ENCODE measurements around the gene ABCB11.

The ABCB11 gene

DNA sequence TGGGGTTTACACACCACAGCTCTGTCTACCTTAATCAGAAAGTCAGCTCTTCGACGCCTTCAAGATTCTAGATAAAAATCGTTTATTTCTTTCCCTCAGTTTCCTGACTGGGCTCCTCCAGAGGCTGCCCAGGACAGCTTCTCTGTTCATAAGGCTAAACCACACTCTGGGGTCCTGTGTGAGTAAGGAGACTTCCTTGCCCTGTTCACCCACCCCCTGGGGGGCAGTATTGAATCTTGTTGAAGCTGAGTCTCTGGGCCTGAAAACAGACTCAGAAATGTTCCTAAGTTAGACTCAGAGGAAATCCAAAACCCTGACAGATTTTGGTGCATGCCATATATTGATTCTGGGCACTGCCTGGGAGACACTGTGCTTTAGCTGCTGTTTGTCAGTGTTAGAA is 87.1 kb downstream of the ABCB11 start:
- TF ChIP-seq TAF1 (IDR thresholded peaks at IDR 0.05; ENCODE audit: borderline replicate concordance, insufficient read depth, low read length) (no peak), SIN3A (IDR thresholded peaks at IDR 0.05; ENCODE audit: borderline replicate concordance, insufficient read depth, low read length) (no peak), POLR2AphosphoS5 (IDR thresholded peaks at IDR 0.05; ENCODE audit: low read depth, low read length) (no peak), FOXP2 (optimal IDR thresholded peaks at IDR 0.05; ENCODE audit: borderline replicate concordance, extremely low read depth, extremely low read length, insufficient read depth) (no peak)
- TF ChIP-seq, protein P1, sequence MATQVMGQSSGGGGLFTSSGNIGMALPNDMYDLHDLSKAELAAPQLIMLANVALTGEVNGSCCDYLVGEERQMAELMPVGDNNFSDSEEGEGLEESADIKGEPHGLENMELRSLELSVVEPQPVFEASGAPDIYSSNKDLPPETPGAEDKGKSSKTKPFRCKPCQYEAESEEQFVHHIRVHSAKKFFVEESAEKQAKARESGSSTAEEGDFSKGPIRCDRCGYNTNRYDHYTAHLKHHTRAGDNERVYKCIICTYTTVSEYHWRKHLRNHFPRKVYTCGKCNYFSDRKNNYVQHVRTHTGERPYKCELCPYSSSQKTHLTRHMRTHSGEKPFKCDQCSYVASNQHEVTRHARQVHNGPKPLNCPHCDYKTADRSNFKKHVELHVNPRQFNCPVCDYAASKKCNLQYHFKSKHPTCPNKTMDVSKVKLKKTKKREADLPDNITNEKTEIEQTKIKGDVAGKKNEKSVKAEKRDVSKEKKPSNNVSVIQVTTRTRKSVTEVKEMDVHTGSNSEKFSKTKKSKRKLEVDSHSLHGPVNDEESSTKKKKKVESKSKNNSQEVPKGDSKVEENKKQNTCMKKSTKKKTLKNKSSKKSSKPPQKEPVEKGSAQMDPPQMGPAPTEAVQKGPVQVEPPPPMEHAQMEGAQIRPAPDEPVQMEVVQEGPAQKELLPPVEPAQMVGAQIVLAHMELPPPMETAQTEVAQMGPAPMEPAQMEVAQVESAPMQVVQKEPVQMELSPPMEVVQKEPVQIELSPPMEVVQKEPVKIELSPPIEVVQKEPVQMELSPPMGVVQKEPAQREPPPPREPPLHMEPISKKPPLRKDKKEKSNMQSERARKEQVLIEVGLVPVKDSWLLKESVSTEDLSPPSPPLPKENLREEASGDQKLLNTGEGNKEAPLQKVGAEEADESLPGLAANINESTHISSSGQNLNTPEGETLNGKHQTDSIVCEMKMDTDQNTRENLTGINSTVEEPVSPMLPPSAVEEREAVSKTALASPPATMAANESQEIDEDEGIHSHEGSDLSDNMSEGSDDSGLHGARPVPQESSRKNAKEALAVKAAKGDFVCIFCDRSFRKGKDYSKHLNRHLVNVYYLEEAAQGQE (IDR thresholded peaks at IDR 0.05; ENCODE audit: insufficient read depth in 1 of 2, low read depth in 2 of 2, low read length in 2 of 2): no peak

DNA sequence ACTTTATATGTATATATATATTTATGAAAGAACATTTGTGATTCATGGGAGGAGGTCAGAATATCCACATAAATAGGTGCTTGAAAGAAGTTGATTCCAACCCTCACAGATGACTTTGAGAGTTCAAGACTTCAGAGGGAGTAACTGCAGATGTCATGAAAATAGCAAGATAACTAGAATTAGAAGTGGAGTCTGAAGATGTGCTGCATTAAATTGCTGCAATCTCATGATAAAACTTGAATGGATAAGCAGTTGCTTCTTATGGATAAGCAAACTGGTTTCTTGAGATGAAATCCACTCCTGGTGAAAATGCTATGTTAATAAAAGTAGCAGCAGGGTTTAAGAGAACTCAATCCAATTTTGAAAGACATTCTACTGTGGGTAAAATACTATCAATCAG is 89.8 kb downstream of the ABCB11 start:
- no peak for TF ChIP-seq POLR2AphosphoS5 (IDR thresholded peaks at IDR 0.05; ENCODE audit: low read depth, low read length)

DNA sequence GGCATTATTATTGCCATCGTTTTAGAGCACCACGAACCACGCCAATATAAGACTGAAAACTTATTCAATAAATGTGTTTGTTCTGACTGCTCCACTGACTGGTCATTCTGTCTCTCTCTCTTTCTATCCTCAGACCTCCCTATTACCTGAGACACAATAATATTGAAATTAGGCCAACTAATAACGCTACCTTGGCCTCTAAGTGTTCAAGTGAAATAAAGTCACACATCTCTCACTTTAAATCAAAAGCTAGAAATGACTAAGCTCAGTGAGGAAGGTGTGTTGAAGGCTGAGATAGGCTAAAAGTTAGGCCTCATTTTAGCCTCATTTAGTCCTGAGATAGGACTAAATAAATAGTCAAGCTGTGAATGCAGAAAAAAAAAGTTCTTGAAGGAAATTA is 91.2 kb downstream of the ABCB11 start:
- TF ChIP-seq TAF1 (IDR thresholded peaks at IDR 0.05; ENCODE audit: borderline replicate concordance, insufficient read depth, low read length) (no peak), FOXP2 (optimal IDR thresholded peaks at IDR 0.05; ENCODE audit: borderline replicate concordance, extremely low read depth, extremely low read length, insufficient read depth) (no peak), SIN3A (IDR thresholded peaks at IDR 0.05; ENCODE audit: borderline replicate concordance, insufficient read depth, low read length) (no peak), POLR2AphosphoS5 (IDR thresholded peaks at IDR 0.05; ENCODE audit: low read depth, low read length) (no peak)
- TF ChIP-seq, protein P1 (IDR thresholded peaks at IDR 0.05; ENCODE audit: insufficient read depth in 1 of 2, low read depth in 2 of 2, low read length in 2 of 2): no peak

DNA sequence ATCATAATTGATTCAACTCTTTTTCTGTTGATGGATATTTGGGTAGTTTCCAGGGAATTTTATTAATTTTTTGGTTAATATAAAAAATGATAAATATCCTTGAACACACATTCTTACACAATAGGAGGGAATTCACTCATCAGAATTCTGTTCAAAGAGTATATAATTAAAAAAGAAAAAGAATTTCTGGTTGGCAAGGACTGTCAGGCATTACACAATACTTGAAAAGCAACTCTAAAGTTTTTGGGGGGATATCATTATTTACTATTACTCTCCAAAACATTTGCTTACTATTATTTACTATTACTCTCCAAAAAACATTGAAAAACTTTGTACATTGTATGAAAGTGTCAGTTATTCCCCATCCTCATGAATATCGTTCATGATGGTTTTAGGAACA is 92.1 kb downstream of the ABCB11 start:
- no peak for TF ChIP-seq FOXP2 (optimal IDR thresholded peaks at IDR 0.05; ENCODE audit: borderline replicate concordance, extremely low read depth, extremely low read length, insufficient read depth)
- TF ChIP-seq, protein P1 (IDR thresholded peaks at IDR 0.05; ENCODE audit: insufficient read depth in 1 of 2, low read depth in 2 of 2, low read length in 2 of 2): no peak
- TF ChIP-seq TAF1 (IDR thresholded peaks at IDR 0.05; ENCODE audit: borderline replicate concordance, insufficient read depth, low read length): no peak
- TF ChIP-seq SIN3A (IDR thresholded peaks at IDR 0.05; ENCODE audit: borderline replicate concordance, insufficient read depth, low read length): no peak
- TF ChIP-seq POLR2AphosphoS5 (IDR thresholded peaks at IDR 0.05; ENCODE audit: low read depth, low read length): no peak

DNA sequence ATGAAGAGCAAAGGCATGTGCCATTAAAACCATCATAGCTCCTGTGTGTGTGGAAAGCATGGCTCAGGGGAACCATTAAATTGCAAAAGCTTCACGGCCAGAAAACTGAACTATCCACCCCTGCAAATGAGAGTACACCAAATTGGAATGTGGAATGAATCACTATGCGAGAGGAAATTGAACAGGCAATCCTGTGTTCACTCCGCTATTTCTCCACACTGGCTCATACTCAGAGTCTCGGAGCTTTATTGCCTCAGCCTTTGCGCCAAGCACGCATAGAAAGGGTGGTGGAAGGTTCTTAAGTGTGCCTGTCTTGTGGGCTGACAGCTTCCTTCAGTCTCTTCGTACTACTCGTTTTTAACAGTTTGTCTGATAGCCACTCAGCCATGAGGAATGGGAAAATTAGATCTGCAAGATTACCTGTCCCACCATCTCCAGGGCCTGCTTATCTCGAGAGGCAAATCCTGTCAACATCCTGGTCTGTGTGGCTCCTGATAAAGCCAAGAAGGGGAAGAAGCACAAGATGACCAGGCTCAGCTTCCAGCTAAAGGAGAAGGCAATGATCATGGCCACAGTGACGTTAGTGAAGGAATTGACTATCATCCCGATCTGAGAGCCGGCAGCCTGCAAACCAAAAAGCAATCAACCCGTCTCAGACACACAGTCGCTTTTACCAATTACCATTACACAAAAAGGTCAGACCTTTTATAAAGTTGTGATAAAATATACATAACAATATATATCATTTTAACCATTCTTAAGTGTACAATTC is 95.1 kb downstream of the ABCB11 start:
- TF ChIP-seq FOXP2 (optimal IDR thresholded peaks at IDR 0.05; ENCODE audit: borderline replicate concordance, extremely low read depth, extremely low read length, insufficient read depth) (no peak), TAF1 (IDR thresholded peaks at IDR 0.05; ENCODE audit: borderline replicate concordance, insufficient read depth, low read length) (no peak), POLR2AphosphoS5 (IDR thresholded peaks at IDR 0.05; ENCODE audit: low read depth, low read length) (no peak), SIN3A (IDR thresholded peaks at IDR 0.05; ENCODE audit: borderline replicate concordance, insufficient read depth, low read length) (no peak)
- TF ChIP-seq, protein P1 (IDR thresholded peaks at IDR 0.05; ENCODE audit: insufficient read depth in 1 of 2, low read depth in 2 of 2, low read length in 2 of 2): no peak
